A549 (cell line): Measurements from ENCODE around the gene CERS6. TPM values are rescaled to one million over a fixed set of nuclear protein-coding genes. Genes with fewer than 3 reads are reported as not detected.
"Not testable (repeated sequence)": the region's sequence is repeated elsewhere in the genome, so short reads cannot be mapped to it uniquely, and the experiment has no call there.

ENCODE experiments used
- ATAC-seq, 2 experiments: fragments of 200-7000 bp in 1 of 2; fragments of >200 bp in 1 of 2; cut with Nextera tagmentation in 1 of 2; cut with Tn5 transposase in 1 of 2; 3 replicates each; pipeline versions ENCODE4 v1.8.0 to v1.9.1; 2018 to 2020; ENCODE audit warnings: mild to moderate bottlenecking in 1 of 2, moderate library complexity in 1 of 2
- CTCF ChIA-PET: fragments of 300-600 bp; sonication (Branson Sonifier 250); formaldehyde crosslinking; extraction: SDS; loops from one replicate; lab custom pipeline; 2021; ENCODE audit warnings: antibody characterized with exemption, inconsistent platforms; lab: Yijun Ruan, JAX
- POLR2A ChIA-PET: fragments of 350-600 bp; formaldehyde crosslinking; extraction: SDS; loops from one replicate; lab custom pipeline; 2021; ENCODE audit warnings: antibody characterized with exemption, inconsistent platforms; lab: Yijun Ruan, JAX
- DNase-seq, 2 experiments: peaks; one replicate each; pipeline versions ENCODE4 v3.0.0 to v3.0.0-alpha.2; 2011 to 2016; ENCODE audit warnings: low read depth in 1 of 2, low spot score in 1 of 2
- FAIRE-seq: peaks from 2 replicates; lab custom pipeline; 2011; peaks lifted over from hg19 to GRCh38; lab: Jason Lieb, UNC
- H3K27ac ChIP-seq, 2 experiments: fragments of >200 bp; sonication (Bioruptor Twin); formaldehyde crosslinking; 3 replicates each; pipeline ENCODE4 v1.5.1; 2016 to 2017
- H3K4me1 ChIP-seq: fragments of >200 bp; sonication (Bioruptor Twin); formaldehyde crosslinking; 3 replicates; pipeline ENCODE4 v1.6.1; 2016
- H3K4me2 ChIP-seq: fragments of >200 bp; sonication (Bioruptor Twin); formaldehyde crosslinking; 3 replicates; pipeline ENCODE4 v1.6.1; 2016
- H3K4me3 ChIP-seq: fragments of >200 bp; sonication (Bioruptor Twin); formaldehyde crosslinking; 3 replicates; pipeline ENCODE4 v1.5.1; 2016
- H3K9me3 ChIP-seq: fragments of >200 bp; sonication (Bioruptor Twin); formaldehyde crosslinking; 3 replicates; pipeline ENCODE4 v1.6.1; 2016
- ATOH8 ChIP-seq: fragments of 250-450 bp; sonication (Bioruptor Pico); IDR thresholded peaks from 2 replicates; pipeline ENCODE4 v1.5.0; 2020; ENCODE audit warnings: low read depth, mild to moderate bottlenecking, moderate library complexity
- BCL3 ChIP-seq: fragments of >200 bp; sonication (Bioruptor Twin); formaldehyde crosslinking; IDR thresholded peaks from 3 replicates; pipeline ENCODE4 v1.6.1; 2016
- CEBPB ChIP-seq, 2 experiments: fragments of >200 bp in 1 of 2; sonication (Bioruptor Twin) in 1 of 2; formaldehyde crosslinking in 1 of 2; IDR thresholded peaks; 2 replicates each; pipeline ENCODE4 v1.6.1; 2012 to 2016
- CHD4 ChIP-seq: fragments of 200-600 bp; sonication (generic); IDR thresholded peaks from 2 replicates; pipeline ENCODE4 v1.6.1; 2016; ENCODE audit warnings: antibody characterized with exemption, mild to moderate bottlenecking, borderline replicate concordance
- E2F6 ChIP-seq: IDR thresholded peaks from 2 replicates; pipeline ENCODE4 v1.6.1; 2012; ENCODE audit warnings: low read depth, borderline replicate concordance
- EHMT2 ChIP-seq: fragments of 200-600 bp; sonication (generic); IDR thresholded peaks from 2 replicates; pipeline ENCODE4 v1.6.1; 2016; ENCODE audit warnings: antibody characterized with exemption, low read depth, mild to moderate bottlenecking, moderate library complexity
- ESRRA ChIP-seq: fragments of 150-350 bp; IDR thresholded peaks from 2 replicates; pipeline ENCODE4 v1.6.1; 2014; ENCODE audit warnings: mild to moderate bottlenecking, low read length, borderline replicate concordance
- FOSB ChIP-seq: fragments of 250-450 bp; sonication (Bioruptor Pico); IDR thresholded peaks from 2 replicates; pipeline ENCODE4 v1.5.0; 2020; ENCODE audit warnings: mild to moderate bottlenecking, moderate library complexity
- FOSL2 ChIP-seq, 2 experiments: fragments of 450-650 bp in 1 of 2; fragments of >200 bp in 1 of 2; sonication (Bioruptor Twin) in 1 of 2; formaldehyde crosslinking; IDR thresholded peaks; 2 replicates each; pipeline versions ENCODE4 v1.5.0 to v1.6.1; 2016 to 2020; ENCODE audit warnings: mild to moderate bottlenecking in 1 of 2, moderate library complexity in 1 of 2
- HEYL ChIP-seq: fragments of 250-450 bp; sonication (Bioruptor Pico); IDR thresholded peaks from 2 replicates; pipeline ENCODE4 v1.8.0; 2021; ENCODE audit warnings: mild to moderate bottlenecking, moderate library complexity
- HOXA7 ChIP-seq: fragments of 250-450 bp; sonication (Bioruptor Pico); IDR thresholded peaks from 2 replicates; pipeline ENCODE4 v1.5.0; 2020; ENCODE audit warnings: mild to moderate bottlenecking, moderate library complexity
- HOXB13 ChIP-seq: fragments of 250-450 bp; sonication (Bioruptor Pico); IDR thresholded peaks from 2 replicates; pipeline ENCODE4 v1.5.0; 2020; ENCODE audit warnings: low read depth, mild to moderate bottlenecking, moderate library complexity
- JUNB ChIP-seq: fragments of >200 bp; sonication (Bioruptor Twin); formaldehyde crosslinking; IDR thresholded peaks from 2 replicates; pipeline ENCODE4 v1.6.1; 2016
- MYC ChIP-seq: IDR thresholded peaks from 2 replicates; pipeline ENCODE4 v1.6.1; 2012; ENCODE audit warnings: mild to moderate bottlenecking, inconsistent platforms, low read length, improper control_type of control experiment, borderline replicate concordance
- POLR2A ChIP-seq: IDR thresholded peaks from 2 replicates; pipeline ENCODE4 v1.6.1; 2012; ENCODE audit warnings: mild to moderate bottlenecking, low read length
- RFX5 ChIP-seq: fragments of 450-650 bp; IDR thresholded peaks from 2 replicates; pipeline ENCODE4 v1.7.1; 2014; ENCODE audit warnings: antibody characterized with exemption, mild to moderate bottlenecking, moderate library complexity
- RNF2 ChIP-seq: fragments of 200-600 bp; sonication (generic); IDR thresholded peaks from 2 replicates; pipeline ENCODE4 v1.6.1; 2016; ENCODE audit warnings: low read depth, mild to moderate bottlenecking, antibody characterized with exemption, moderate library complexity, borderline replicate concordance
- SMC3 ChIP-seq: fragments of >200 bp; sonication (Bioruptor Twin); formaldehyde crosslinking; IDR thresholded peaks from 3 replicates; pipeline ENCODE4 v1.6.1; 2018; ENCODE audit warnings: inconsistent platforms
- SREBF2 ChIP-seq: fragments of 450-650 bp; IDR thresholded peaks from 2 replicates; pipeline ENCODE4 v1.6.1; 2014; ENCODE audit warnings: mild to moderate bottlenecking, moderate library complexity
- TP53 ChIP-seq: fragments of 250-450 bp; sonication (Bioruptor Pico); IDR thresholded peaks from 2 replicates; pipeline ENCODE4 v1.5.0; 2021; ENCODE audit warnings: mild to moderate bottlenecking, moderate library complexity
- ZNF302 ChIP-seq: fragments of 250-450 bp; sonication (Bioruptor Pico); IDR thresholded peaks from 2 replicates; pipeline ENCODE4 v1.9.0; 2021; ENCODE audit warnings: inconsistent platforms, mild to moderate bottlenecking, moderate library complexity
- WGBS: methylation state at CpG from one replicate; pipeline ENCODE4 v1.1.6; 2017; ENCODE audit errors: missing lambda C conversion rate; 5-methylcytosine and 5-hydroxymethylcytosine counted together
- polyA plus RNA-seq, 4 experiments: library from polyadenylated mRNA; depleted of rRNA in 3 of 4; stranded (reverse); fragments of >200 nt; fragmentation: RNase III in 1 of 4; extraction: RNeasy Plus Mini Kit Qiagen cat#74134 plus additional on column Dnase treatment in 1 of 4; gene quantifications; 2 replicates in 3 of 4; 3 replicates in 1 of 4; pipeline ENCODE4 v1.2.3, GENCODE V29; 2011 to 2017
- TF ChIP-seq, protein P1 (sequence below): fragments of >200 bp; sonication (Bioruptor Twin); formaldehyde crosslinking; IDR thresholded peaks from 3 replicates; pipeline ENCODE4 v1.5.1; 2016
- TF ChIP-seq, protein P2 (sequence below): IDR thresholded peaks from 2 replicates; pipeline ENCODE4 v1.6.1; 2012
- TF ChIP-seq, protein P3 (sequence below): IDR thresholded peaks from 2 replicates; pipeline ENCODE4 v1.6.1; 2012

The CERS6 gene
- polyA plus RNA-seq, 2 of the 4 experiments (the other 2 are of a cell fraction), result 12.0 to 16.9 TPM

DNA sequence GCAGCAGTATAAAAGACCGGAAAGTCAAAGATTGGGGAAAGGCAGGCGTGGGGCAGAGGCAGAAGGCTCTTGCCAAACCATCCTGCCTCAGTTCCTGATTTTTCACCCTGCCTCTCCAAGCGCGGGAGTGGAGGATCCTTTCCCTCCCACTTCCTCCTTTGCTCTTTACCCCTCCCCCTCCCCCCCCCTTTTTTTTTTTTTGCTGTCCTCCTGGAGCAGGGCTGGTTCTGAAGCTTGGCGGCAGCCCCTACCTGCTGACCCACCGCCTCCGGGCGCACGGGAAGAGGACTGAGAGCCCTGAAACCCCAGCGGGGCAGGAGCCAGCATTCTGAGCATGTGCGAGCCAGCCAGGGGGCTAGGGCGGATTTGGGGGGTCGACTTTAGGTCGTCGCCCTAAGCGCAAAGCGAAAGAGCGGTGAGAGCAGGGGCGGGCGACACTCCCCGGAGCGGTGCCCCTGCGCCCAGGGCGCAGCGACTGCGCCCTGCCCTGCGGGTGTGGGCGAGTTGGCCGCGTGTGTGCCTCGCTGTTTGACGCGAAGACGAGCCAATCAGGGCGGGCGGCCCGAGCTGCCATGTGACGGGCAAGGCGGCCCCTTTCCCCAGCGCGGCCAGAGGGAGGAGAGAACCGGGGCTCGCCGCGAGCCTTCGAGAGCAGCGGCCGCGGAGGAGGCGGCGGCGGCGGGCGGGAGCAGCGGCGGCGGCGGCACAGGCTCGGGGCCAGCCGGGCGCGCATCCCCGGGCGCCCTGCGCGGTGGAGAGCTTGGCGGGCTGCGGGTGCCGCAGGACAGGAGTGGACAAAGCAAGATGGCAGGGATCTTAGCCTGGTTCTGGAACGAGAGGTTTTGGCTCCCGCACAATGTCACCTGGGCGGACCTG lies at the start of gene CERS6 (continued):
- TF ChIP-seq SREBF2, result no peak
- TF ChIP-seq HEYL (CRISPR knock-in tag), result no peak
- no peak for TF ChIP-seq RFX5
- no peak for TF ChIP-seq FOSB (CRISPR knock-in tag)
- no peak for TF ChIP-seq TP53 (CRISPR knock-in tag)
- TF ChIP-seq CEBPB (IDR thresholded peaks at IDR 0.05), result no peak
- peak; percentile 95 for TF ChIP-seq E2F6
- TF ChIP-seq MYC, result peak; percentile 84
- TF ChIP-seq, protein P1, sequence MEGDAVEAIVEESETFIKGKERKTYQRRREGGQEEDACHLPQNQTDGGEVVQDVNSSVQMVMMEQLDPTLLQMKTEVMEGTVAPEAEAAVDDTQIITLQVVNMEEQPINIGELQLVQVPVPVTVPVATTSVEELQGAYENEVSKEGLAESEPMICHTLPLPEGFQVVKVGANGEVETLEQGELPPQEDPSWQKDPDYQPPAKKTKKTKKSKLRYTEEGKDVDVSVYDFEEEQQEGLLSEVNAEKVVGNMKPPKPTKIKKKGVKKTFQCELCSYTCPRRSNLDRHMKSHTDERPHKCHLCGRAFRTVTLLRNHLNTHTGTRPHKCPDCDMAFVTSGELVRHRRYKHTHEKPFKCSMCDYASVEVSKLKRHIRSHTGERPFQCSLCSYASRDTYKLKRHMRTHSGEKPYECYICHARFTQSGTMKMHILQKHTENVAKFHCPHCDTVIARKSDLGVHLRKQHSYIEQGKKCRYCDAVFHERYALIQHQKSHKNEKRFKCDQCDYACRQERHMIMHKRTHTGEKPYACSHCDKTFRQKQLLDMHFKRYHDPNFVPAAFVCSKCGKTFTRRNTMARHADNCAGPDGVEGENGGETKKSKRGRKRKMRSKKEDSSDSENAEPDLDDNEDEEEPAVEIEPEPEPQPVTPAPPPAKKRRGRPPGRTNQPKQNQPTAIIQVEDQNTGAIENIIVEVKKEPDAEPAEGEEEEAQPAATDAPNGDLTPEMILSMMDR, result no peak
- no peak for TF ChIP-seq EHMT2
- TF ChIP-seq ZNF302 (CRISPR knock-in tag), result no peak
- no peak; the same call in 1 of the 2 replicates for TF ChIP-seq ATOH8
- no peak for TF ChIP-seq JUNB
- TF ChIP-seq, protein P2, sequence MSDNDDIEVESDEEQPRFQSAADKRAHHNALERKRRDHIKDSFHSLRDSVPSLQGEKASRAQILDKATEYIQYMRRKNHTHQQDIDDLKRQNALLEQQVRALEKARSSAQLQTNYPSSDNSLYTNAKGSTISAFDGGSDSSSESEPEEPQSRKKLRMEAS, result peak; percentile 96
- TF ChIP-seq, protein P3, sequence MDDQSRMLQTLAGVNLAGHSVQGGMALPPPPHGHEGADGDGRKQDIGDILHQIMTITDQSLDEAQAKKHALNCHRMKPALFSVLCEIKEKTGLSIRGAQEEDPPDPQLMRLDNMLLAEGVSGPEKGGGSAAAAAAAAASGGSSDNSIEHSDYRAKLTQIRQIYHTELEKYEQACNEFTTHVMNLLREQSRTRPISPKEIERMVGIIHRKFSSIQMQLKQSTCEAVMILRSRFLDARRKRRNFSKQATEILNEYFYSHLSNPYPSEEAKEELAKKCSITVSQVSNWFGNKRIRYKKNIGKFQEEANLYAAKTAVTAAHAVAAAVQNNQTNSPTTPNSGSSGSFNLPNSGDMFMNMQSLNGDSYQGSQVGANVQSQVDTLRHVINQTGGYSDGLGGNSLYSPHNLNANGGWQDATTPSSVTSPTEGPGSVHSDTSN, result peak; percentile 90
- no peak for TF ChIP-seq HOXA7
- no peak for TF ChIP-seq CHD4
- TF ChIP-seq POLR2A, result peak; percentile 81
- TF ChIP-seq HOXB13 (CRISPR knock-in tag), result 0 out of 2 replicates have a peak, but pooled peaks have one; percentile 40
- 0 out of 3 replicates have a peak, but pooled peaks have one; percentile 28 for TF ChIP-seq BCL3
- TF ChIP-seq ESRRA, result no peak
- no peak for TF ChIP-seq SMC3
- TF ChIP-seq FOSL2 (IDR thresholded peaks at IDR 0.05), result no peak
- no peak for TF ChIP-seq FOSL2 (CRISPR knock-in tag; IDR thresholded peaks at IDR 0.05)
- no peak; the same call in 1 of the 2 replicates for TF ChIP-seq RNF2

DNA sequence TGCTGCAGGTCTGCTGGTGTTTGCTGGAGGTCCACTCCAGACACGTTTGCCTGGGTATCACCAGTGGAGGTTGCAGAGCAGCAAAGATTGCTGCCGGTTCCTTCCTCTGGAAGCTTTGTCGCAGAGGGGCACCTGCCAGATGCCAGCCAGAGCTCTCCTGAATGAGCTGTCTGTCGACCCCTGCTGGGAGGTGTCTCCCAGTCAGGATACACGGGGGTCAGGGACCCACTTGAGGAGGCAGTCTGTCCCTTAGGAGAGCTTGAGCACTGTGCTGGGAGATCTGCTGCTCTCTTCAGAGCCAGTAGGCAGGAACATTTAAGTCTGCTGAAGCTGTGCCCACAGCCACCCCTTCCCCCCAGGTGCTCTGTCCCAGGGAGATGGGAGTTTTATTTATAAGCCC lies 43.8 kb upstream of the CERS6 start:
- ATAC-seq, DNase-seq, H3K4me3 ChIP-seq, CTCF ChIA-PET, H3K27ac ChIP-seq, H3K4me1 ChIP-seq, H3K9me3 ChIP-seq, POLR2A ChIA-PET, FAIRE-seq, H3K4me2 ChIP-seq: not testable (repeated sequence)
- WGBS, result 36% methylated on average over 5 of the region's 5 CpGs

DNA sequence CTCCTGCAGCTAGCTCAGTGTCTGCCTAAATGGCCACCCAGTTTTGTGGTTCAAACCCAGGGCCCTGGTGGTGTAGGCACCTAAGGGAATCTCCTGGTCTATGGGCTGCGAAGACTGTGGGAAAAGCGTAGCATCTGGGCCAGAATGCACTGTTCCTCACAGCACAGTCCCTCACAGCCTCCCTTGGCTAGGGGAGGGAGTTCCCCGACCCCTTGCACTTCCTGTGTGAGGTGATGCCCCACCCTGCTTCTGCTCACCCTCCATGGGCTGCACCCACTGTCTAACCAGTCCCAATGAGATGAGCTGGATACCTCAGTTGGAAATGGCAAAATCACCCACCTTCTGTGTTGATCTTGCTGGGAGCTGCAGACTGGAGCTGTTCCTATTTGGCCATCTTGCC lies 43.0 kb upstream of the CERS6 start:
- H3K4me3 ChIP-seq, ATAC-seq, DNase-seq, H3K9me3 ChIP-seq, H3K4me2 ChIP-seq, CTCF ChIA-PET, FAIRE-seq, H3K4me1 ChIP-seq, H3K27ac ChIP-seq, POLR2A ChIA-PET: not testable (repeated sequence)
- WGBS, result 23% methylated on average over 3 of the region's 3 CpGs
